GM13977 (cell line): Measurements from ENCODE around the gene COLEC12.

Experiments
- DNase-seq: peaks from one replicate; pipeline ENCODE4 v3.0.0; 2012; ENCODE audit warnings: low spot score
- CTCF ChIP-seq: IDR thresholded peaks from 2 replicates; pipeline ENCODE4 v1.5.1; 2012; ENCODE audit warnings: mild to moderate bottlenecking, control low read depth; ENCODE audit not compliant: insufficient read depth; ENCODE audit errors: extremely low read depth, missing control alignments
- in situ Hi-C: fragments of 300-500 bp; cut with MboI; formaldehyde crosslinking; loops from one replicate; pipeline ENCODE4 v1.12.0; 2022; ENCODE audit warnings: low sequenced_read_pairs, low pct_unique_long_range_greater_than_20kb, mixed read lengths, inconsistent platforms; ENCODE audit not compliant: unreplicated experiment

COLEC12 gene

GRCh38 chr18:518081-518480, 17.6 kb upstream of the COLEC12 start:
- DNase-seq: no peak
- in situ Hi-C loops: no loop called here

DNA sequence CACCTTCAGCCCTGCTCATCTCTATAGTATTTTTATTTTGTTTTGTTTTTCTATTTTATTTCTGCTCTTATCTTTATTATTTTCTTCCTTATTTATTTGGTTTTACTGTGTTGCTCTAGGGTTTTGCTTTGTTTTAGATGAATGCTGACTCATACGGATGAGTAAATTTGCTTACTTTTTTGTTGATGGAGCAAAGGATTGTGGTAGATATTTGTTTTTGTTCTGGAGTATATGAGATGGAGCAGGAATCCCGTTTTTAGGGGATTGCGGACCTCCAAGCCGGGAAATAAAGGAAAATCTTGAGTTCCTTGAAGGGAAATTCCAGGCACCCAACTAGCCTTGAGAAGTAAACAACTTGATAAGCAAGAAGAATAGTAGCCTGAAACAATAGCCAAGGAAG, 15.3 kb upstream of the COLEC12 start:
- DNase-seq: no peak
- no peak for TF ChIP-seq CTCF
- in situ Hi-C loops: no loop called here

More at GRCh38 chr18:518081-518480, 17.6 kb upstream of the COLEC12 start:
- no peak for TF ChIP-seq CTCF

DNA sequence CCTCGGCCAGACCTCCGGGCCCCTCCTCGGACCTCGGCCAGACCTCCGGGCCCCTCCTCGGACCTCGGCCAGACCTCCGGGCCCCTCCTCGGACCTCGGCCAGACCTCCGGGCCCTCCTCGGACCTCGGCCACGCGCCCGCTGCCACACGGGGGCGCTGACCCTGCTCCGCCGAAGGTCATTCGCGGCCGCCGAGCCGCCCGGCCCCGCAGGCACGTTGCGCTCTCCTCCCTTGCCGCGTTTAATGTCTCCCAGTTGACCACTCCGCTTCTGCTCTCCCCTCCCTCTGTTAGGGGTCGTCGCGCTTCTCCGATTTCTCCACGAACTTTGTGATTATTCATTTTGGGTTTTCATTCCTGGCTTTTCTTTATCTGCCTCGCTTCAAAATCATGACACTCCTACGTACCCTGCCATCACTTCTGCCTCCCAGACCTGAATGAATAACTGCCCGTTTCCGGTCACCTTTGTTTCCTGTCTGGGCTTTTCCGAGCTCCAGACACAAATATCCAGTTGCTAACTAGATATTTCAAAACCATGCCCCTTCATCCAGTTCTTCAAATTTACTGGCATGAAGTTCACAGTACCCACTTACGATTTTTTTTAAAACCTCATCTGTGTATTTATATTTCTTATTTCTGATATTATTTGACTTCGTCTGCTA, 14.8 kb upstream of the COLEC12 start:
- no peak for TF ChIP-seq CTCF
- in situ Hi-C loops: no loop called here
- no peak for DNase-seq

- DNase-seq: no peak
- no peak for TF ChIP-seq CTCF
- in situ Hi-C loops: no loop called here
Observed at GRCh38 chr18:513826-514530, 13.5 kb upstream of the COLEC12 start.

DNA sequence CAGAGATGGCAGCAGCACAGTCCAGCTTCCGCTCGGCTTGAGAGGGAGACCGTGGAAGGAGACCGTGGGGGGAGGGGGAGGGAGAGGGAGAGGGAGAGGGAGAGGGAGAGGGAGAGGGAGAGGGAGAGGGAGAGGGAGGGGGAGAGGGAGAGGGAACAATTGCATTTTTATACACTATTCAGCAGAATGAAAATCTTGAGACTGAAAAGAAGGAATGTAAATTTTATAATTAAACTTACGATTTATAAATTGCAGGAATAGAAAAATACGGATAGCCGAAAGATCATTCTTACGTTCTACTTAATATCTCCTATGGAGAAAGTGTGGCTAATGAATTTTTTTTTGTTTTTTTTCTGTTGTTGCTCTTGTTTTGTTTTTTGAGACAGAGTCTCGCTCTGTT, 12.5 kb upstream of the COLEC12 start:
- no peak for TF ChIP-seq CTCF
- DNase-seq: no peak
- in situ Hi-C loops: no loop called here

- in situ Hi-C loops: no loop called here
- TF ChIP-seq CTCF: no peak
- no peak for DNase-seq
Observed at GRCh38 chr18:508835-509234, 8.3 kb upstream of the COLEC12 start.
